ENCODE results near the gene ARHGAP20. TPM values are rescaled to one million over a fixed set of nuclear protein-coding genes. Genes with fewer than 3 reads are reported as not detected.
A peak's percentile ranks its signal among the peaks of the same experiment; 100 is the strongest.

Gene ARHGAP20
- total RNA-seq, 4 donors from 2014 or later, result 9.0 to 20.3 (median 11.7) TPM

- DNase-seq, result no peak
- Histone ChIP-seq H3K4me1 (no peaks in the 10 kb centered on the region), H3K9me3 (no peaks in the 10 kb centered on the region), H3K27me3 (no peaks in the 10 kb centered on the region), H3K36me3 (no peaks in the 10 kb centered on the region), H3K27ac (peak overlapping the region; percentile 69 to 90), H3K4me3 (peak overlapping the region; percentile 41 to 54)
- TF ChIP-seq CTCF (IDR thresholded peaks at IDR 0.05) (no peak), POLR2A (IDR thresholded peaks at IDR 0.05) (no peak)
- intact Hi-C loops (cut with DNase I; ENCODE audit: low total_unique reads), result no loop called here
These were observed 825 bp downstream of the ARHGAP20 start for GRCh38 chr11:110711448-110711775.

- Histone ChIP-seq H3K9me3 (no peaks in the 10 kb centered on the region), H3K27ac (peak overlapping the region; percentile 69 to 90), H3K36me3 (no peaks in the 10 kb centered on the region), H3K4me3 (peak overlapping the region; percentile 41 to 54), H3K4me1 (no peaks in the 10 kb centered on the region), H3K27me3 (no peaks in the 10 kb centered on the region)
- TF ChIP-seq CTCF (IDR thresholded peaks at IDR 0.05) (no peak), POLR2A (IDR thresholded peaks at IDR 0.05) (no peak)
- DNase-seq, result peak; percentile 49 to 55
- intact Hi-C loops (cut with DNase I; ENCODE audit: low total_unique reads), result no loop called here
These were observed 1.4 kb downstream of the ARHGAP20 start for GRCh38 chr11:110710628-110711381.

- Histone ChIP-seq H3K27me3 (no peaks in the 10 kb centered on the region), H3K4me3 (no peak overlapping the region), H3K27ac (no peak overlapping the region), H3K9me3 (no peaks in the 10 kb centered on the region), H3K4me1 (no peaks in the 10 kb centered on the region), H3K36me3 (no peaks in the 10 kb centered on the region)
- TF ChIP-seq CTCF (IDR thresholded peaks at IDR 0.05), result no peak
- no peak for TF ChIP-seq POLR2A (IDR thresholded peaks at IDR 0.05)
- intact Hi-C loops (cut with DNase I; ENCODE audit: low total_unique reads), result no loop called here
- no peak for DNase-seq
These were observed 7.9 kb downstream of the ARHGAP20 start for GRCh38 chr11:110704210-110704864.

GRCh38 chr11:110691926-110692325 is 20.3 kb downstream of the ARHGAP20 start:
- no peak for TF ChIP-seq CTCF (IDR thresholded peaks at IDR 0.05)
- TF ChIP-seq POLR2A (IDR thresholded peaks at IDR 0.05), result no peak
- intact Hi-C loops (cut with DNase I; ENCODE audit: low total_unique reads), result no loop called here
- no peak overlapping the region for H3K27ac ChIP-seq

GRCh38 chr11:110689306-110689705 is 22.9 kb downstream of the ARHGAP20 start:
- TF ChIP-seq CTCF (IDR thresholded peaks at IDR 0.05) (no peak), POLR2A (IDR thresholded peaks at IDR 0.05) (no peak)
- no peaks in the 10 kb centered on the region for H3K36me3 ChIP-seq
- no peaks in the 10 kb centered on the region for H3K9me3 ChIP-seq
- DNase-seq, result no peak
- H3K4me3 ChIP-seq, result no peak overlapping the region
- no peaks in the 10 kb centered on the region for H3K27me3 ChIP-seq
- intact Hi-C loops (cut with DNase I; ENCODE audit: low total_unique reads), result no loop called here
- no peaks in the 10 kb centered on the region for H3K4me1 ChIP-seq
- H3K27ac ChIP-seq, result no peak overlapping the region

More at GRCh38 chr11:110691926-110692325, 20.3 kb downstream of the ARHGAP20 start:
- no peaks in the 10 kb centered on the region for H3K4me1 ChIP-seq
- DNase-seq, result no peak
- no peaks in the 10 kb centered on the region for H3K9me3 ChIP-seq
- no peaks in the 10 kb centered on the region for H3K27me3 ChIP-seq
- no peaks in the 10 kb centered on the region for H3K36me3 ChIP-seq
- no peak overlapping the region for H3K4me3 ChIP-seq

All from uterus (tissue), 4 donors.